ENCODE measurements around the gene RYR2.

The RYR2 gene

GRCh38 chr1:237340892-237341291, 298.9 kb downstream of the RYR2 start:
- H3K27me3 ChIP-seq: no peaks in the 10 kb centered on the region
- no peaks in the 10 kb centered on the region for H3K9me3 ChIP-seq
- TF ChIP-seq, protein P1, sequence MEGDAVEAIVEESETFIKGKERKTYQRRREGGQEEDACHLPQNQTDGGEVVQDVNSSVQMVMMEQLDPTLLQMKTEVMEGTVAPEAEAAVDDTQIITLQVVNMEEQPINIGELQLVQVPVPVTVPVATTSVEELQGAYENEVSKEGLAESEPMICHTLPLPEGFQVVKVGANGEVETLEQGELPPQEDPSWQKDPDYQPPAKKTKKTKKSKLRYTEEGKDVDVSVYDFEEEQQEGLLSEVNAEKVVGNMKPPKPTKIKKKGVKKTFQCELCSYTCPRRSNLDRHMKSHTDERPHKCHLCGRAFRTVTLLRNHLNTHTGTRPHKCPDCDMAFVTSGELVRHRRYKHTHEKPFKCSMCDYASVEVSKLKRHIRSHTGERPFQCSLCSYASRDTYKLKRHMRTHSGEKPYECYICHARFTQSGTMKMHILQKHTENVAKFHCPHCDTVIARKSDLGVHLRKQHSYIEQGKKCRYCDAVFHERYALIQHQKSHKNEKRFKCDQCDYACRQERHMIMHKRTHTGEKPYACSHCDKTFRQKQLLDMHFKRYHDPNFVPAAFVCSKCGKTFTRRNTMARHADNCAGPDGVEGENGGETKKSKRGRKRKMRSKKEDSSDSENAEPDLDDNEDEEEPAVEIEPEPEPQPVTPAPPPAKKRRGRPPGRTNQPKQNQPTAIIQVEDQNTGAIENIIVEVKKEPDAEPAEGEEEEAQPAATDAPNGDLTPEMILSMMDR (IDR thresholded peaks at IDR 0.05; ENCODE audit: low read depth, low read length): no peak
- no peak for DNase-seq
- no peak overlapping the region for H3K4me3 ChIP-seq (ENCODE audit: low read depth, low read length)
- 0 out of 2 replicates have a peak, but pooled peaks cover 2% of the 10 kb centered on the region for H3K4me1 ChIP-seq
- no peaks in the 10 kb centered on the region for H3K36me3 ChIP-seq

DNA sequence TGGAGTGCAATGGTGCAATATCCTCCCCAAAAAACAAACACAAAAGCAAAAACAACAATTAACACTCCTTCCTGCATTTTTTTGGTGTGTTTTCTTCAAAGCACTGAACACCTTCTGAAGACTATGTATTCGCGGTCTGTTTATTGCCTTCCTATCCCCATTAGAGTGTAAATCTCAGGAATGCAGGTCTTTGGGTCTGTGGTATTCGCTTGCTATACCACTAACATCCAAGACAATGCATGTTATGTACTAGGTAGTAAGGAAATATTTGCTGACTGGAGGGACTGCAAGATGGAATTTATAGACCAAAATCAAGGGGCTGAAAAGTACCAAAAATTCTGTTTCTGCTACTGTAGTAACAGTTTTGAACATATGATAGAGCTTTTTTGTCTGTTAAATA, 299.4 kb downstream of the RYR2 start:
- H3K27me3 ChIP-seq: no peaks in the 10 kb centered on the region
- no peak overlapping the region for H3K4me3 ChIP-seq (ENCODE audit: low read depth, low read length)
- TF ChIP-seq, protein P1 (IDR thresholded peaks at IDR 0.05; ENCODE audit: low read depth, low read length): no peak
- H3K9me3 ChIP-seq: no peaks in the 10 kb centered on the region
- DNase-seq: no peak
- H3K36me3 ChIP-seq: no peaks in the 10 kb centered on the region
- H3K4me1 ChIP-seq: 0 out of 2 replicates have a peak, but pooled peaks cover 2% of the 10 kb centered on the region

GRCh38 chr1:237342730-237343129, 300.7 kb downstream of the RYR2 start:
- TF ChIP-seq, protein P1 (IDR thresholded peaks at IDR 0.05; ENCODE audit: low read depth, low read length): no peak
- no peaks in the 10 kb centered on the region for H3K36me3 ChIP-seq
- H3K4me1 ChIP-seq: 0 out of 2 replicates have a peak, but pooled peaks cover 2% of the 10 kb centered on the region
- H3K9me3 ChIP-seq: no peaks in the 10 kb centered on the region
- DNase-seq: no peak
- no peaks in the 10 kb centered on the region for H3K27me3 ChIP-seq
- H3K4me3 ChIP-seq (ENCODE audit: low read depth, low read length): no peak overlapping the region

DNA sequence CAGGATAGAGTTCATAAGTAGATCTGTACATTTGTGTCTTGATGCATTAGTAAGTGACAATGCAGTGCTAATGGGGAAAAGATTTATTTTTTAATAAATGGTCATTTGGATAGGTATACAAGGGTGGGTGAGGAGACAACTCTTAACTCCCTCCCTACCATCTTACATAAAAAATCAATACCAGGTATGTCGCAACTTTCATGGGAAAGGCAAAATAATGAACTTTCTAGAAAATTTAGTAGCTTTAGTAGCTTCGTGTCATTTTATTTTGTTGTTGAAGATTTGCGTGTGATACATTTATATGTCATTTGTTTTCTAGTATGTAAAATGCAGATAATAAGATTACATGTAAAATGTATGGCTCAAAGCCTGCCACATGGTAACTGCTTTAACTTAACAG, 310.8 kb downstream of the RYR2 start:
- H3K4me3 ChIP-seq (ENCODE audit: low read depth, low read length): no peak overlapping the region
- no peaks in the 10 kb centered on the region for H3K27me3 ChIP-seq
- TF ChIP-seq, protein P1 (IDR thresholded peaks at IDR 0.05; ENCODE audit: low read depth, low read length): no peak
- H3K9me3 ChIP-seq: no peaks in the 10 kb centered on the region
- no peaks in the 10 kb centered on the region for H3K4me1 ChIP-seq
- DNase-seq: no peak
- H3K36me3 ChIP-seq: no peaks in the 10 kb centered on the region

GRCh38 chr1:237353918-237354317, 311.9 kb downstream of the RYR2 start:
- no peaks in the 10 kb centered on the region for H3K4me1 ChIP-seq
- DNase-seq: no peak
- H3K4me3 ChIP-seq (ENCODE audit: low read depth, low read length): no peak overlapping the region
- H3K27me3 ChIP-seq: no peaks in the 10 kb centered on the region
- no peaks in the 10 kb centered on the region for H3K9me3 ChIP-seq
- no peaks in the 10 kb centered on the region for H3K36me3 ChIP-seq
- TF ChIP-seq, protein P1 (IDR thresholded peaks at IDR 0.05; ENCODE audit: low read depth, low read length): no peak

DNA sequence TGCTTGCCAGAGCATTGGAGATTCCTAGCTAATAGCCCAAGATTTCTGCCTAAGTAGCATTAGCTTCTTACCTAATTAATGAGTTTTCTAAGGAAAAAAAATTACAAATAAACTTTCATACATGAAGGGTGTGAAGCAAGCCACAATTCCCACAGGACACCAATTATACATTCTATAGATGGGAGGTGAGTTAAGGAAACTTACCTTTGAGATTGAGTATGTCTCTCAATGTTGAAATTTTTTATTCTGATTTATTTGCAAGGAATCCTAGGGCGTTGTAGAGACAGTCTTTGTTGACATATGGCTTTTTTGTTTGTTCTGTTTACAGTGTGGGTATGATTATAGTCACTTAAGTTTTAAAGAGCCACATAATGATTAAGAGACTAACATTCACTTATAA, 313.0 kb downstream of the RYR2 start:
- no peak overlapping the region for H3K4me3 ChIP-seq (ENCODE audit: low read depth, low read length)
- no peak for DNase-seq
- no peaks in the 10 kb centered on the region for H3K4me1 ChIP-seq
- TF ChIP-seq, protein P1 (IDR thresholded peaks at IDR 0.05; ENCODE audit: low read depth, low read length): no peak
- H3K27me3 ChIP-seq: no peaks in the 10 kb centered on the region
- no peaks in the 10 kb centered on the region for H3K9me3 ChIP-seq
- H3K36me3 ChIP-seq: no peaks in the 10 kb centered on the region

Data from BE2C (cell line).